GM21737 (cell line): ENCODE results near the gene SLC34A1.

Experiments used
- ATAC-seq: cut with Tn5 transposase; IDR thresholded peaks from one replicate; pipeline ENCODE4 v1.9.1; 2021; ENCODE audit warnings: mild to moderate bottlenecking, moderate library complexity; ENCODE audit not compliant: unreplicated experiment

SLC34A1 gene

DNA sequence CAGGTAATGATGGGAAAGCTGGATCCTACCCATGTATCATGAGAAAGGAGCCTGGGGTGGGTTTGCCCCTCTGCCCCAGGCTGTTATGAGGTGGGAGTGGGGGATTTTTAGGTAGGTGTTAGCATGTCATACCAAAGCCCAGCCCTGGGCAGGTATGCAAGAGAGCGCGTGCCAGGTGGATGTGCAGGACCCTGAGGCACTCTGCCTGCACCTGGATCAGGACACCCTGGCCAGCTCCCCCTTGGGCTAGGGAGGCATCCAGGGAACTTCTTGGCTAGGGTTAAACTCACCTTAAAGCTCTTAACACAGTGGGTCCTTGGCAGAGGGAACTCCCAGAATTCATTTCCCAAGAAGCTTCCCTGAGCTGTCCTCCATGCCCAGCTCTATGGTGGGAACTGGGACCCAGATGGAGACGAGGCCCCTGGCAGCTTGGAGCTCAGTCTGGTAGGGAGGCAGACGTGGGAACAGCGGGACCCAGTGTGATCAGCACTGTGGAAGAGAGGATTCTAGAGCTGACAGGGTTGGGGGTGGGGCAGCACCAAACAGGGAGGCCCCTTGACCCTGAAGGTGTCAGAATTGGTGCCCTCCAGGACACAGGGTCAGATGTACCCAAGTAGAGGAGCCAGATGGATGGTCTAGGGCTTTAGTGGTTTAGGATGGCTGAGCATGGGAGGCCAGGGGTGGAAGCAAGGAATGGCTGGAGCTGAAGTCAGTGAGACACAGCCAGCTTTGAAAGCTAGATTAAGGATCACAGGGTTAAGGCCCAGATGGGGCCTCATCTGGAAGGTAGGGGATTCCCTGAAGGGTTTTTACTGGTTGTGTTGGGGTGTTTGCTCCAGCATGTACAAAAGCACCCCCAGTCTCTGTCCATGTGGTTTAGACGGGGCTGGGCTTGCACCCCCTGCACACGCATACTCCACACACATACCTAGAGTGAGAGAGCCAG, 60.1 kb downstream of the SLC34A1 start:
- ATAC-seq, result no peak

- ATAC-seq, result no peak
Measured at GRCh38 chr5:177445052-177445916, 61.0 kb downstream of the SLC34A1 start.

DNA sequence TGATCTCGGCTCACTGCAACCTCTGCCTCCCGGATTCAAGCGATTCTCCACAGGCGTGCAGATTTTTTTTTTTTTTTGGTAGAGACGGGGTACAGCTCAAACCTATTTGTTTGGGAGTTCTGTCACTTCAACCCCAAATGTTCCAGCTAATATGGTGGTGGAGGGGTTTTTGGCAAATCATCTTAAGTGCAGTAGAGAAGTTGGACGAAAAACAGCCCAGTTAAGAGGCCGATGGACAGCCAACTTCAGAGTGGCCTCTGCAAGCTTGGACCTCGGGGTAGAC, 61.6 kb downstream of the SLC34A1 start:
- no peak for ATAC-seq

GRCh38 chr5:177446200-177447065, 62.2 kb downstream of the SLC34A1 start, which contains the start of gene PRR7:
Gene PRR7, plus strand, starts transcription at chr5:177446814. Its CDS starts 8,254 bp downstream, at chr5:177455068.
- peak; percentile 53 for ATAC-seq

DNA sequence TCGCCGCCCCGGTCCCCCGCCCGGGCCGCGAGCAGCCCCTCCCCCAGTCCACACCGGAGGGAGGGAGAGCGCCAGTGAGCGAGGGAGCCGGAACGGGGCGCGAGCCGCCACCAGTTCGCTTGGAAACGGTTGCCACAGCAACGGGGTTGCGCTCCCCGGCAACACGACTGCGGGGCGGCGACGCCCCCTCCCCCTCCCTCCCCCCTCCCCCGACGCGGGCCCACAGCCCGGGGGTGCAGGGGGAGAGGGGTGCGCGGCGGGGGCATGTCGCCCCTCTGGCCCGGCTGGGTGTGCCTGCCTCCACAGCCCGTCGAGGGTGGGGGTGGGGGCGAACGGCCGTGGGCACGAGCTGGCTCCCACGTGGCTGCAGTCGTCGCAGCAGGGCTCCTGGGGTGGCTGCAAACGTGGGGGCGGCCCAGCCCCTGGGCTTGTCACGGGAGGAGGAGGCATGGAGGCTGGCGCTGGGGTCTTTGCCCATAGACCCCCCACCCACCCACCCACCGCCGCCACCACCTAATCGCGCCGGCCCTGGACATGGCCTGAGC, 62.9 kb downstream of the SLC34A1 start:
- peak; percentile 25 for ATAC-seq

- no peak for ATAC-seq
Measured at GRCh38 chr5:177447611-177448243, 63.5 kb downstream of the SLC34A1 start.
